HG03139 (cell line): ENCODE measurements around the gene CPVL.
"Not testable (repeated sequence)": the region's sequence is repeated elsewhere in the genome, so short reads cannot be mapped to it uniquely, and the experiment has no call there.

Experiments
- ATAC-seq: cut with Tn5 transposase; IDR thresholded peaks from one replicate; pipeline ENCODE4 v1.9.1; 2021; ENCODE audit not compliant: unreplicated experiment

Gene CPVL

GRCh38 chr7:29095631-29096445, 50.5 kb downstream of the CPVL start:
- ATAC-seq: no peak

GRCh38 chr7:29093091-29093490, 53.2 kb downstream of the CPVL start:
- ATAC-seq: not testable (repeated sequence)

GRCh38 chr7:29091715-29092114, 54.6 kb downstream of the CPVL start:
- peak; percentile 94 for ATAC-seq

- peak; percentile 21 for ATAC-seq
Observed at GRCh38 chr7:29090836-29091601, 55.3 kb downstream of the CPVL start.

GRCh38 chr7:29090151-29090805, 56.1 kb downstream of the CPVL start:
- ATAC-seq: no peak

- ATAC-seq: no peak
Observed at GRCh38 chr7:29087840-29088170, 58.5 kb downstream of the CPVL start.

- no peak for ATAC-seq
Observed at GRCh38 chr7:29086545-29086944, 59.8 kb downstream of the CPVL start.

- peak; percentile 89 for ATAC-seq
Observed at GRCh38 chr7:29084832-29085231, 61.5 kb downstream of the CPVL start.

- ATAC-seq: no peak
Observed at GRCh38 chr7:29080803-29081202, 65.5 kb downstream of the CPVL start.

- no peak for ATAC-seq
Observed at GRCh38 chr7:29078311-29079260, 67.8 kb downstream of the CPVL start.

GRCh38 chr7:29077854-29078253, 68.5 kb downstream of the CPVL start:
- ATAC-seq: no peak

GRCh38 chr7:29077176-29077575, 69.2 kb downstream of the CPVL start:
- ATAC-seq: no peak

- ATAC-seq: no peak
Observed at GRCh38 chr7:29076631-29077030, 69.7 kb downstream of the CPVL start.

- ATAC-seq: no peak
Observed at GRCh38 chr7:29075606-29076005, 70.7 kb downstream of the CPVL start.

GRCh38 chr7:29071203-29071874, 75.0 kb downstream of the CPVL start:
- no peak for ATAC-seq

- no peak for ATAC-seq
Observed at GRCh38 chr7:29066641-29067040, 79.7 kb downstream of the CPVL start.

- ATAC-seq: no peak
Observed at GRCh38 chr7:29065181-29065857, 81.0 kb downstream of the CPVL start.

GRCh38 chr7:29063872-29064271, 82.5 kb downstream of the CPVL start:
- no peak for ATAC-seq

- no peak for ATAC-seq
Observed at GRCh38 chr7:29063236-29063635, 83.1 kb downstream of the CPVL start.
